K562 (cell line): ENCODE measurements around the gene TXLNA. TPM values are rescaled to one million over a fixed set of nuclear protein-coding genes. Genes with fewer than 3 reads are reported as not detected.

Experiments
- ATF2 ChIP-seq: sonication (generic); formaldehyde crosslinking; IDR thresholded peaks from 2 replicates; pipeline ENCODE4 v1.8.1; 2022; ENCODE audit warnings: missing genetic modification reagents
- CEBPG ChIP-seq, 3 experiments: fragments of 200-800 bp in 1 of 3; sonication (Bioruptor generic) in 1 of 3; sonication (generic) in 1 of 3; formaldehyde crosslinking in 1 of 3; IDR thresholded peaks in 2 of 3; conservative IDR thresholded peaks in 1 of 3; 2 replicates each; pipeline versions ENCODE4 v1.6.1 to v1.8.0; 2016 to 2022; ENCODE audit warnings: missing compliant biosample characterization in 2 of 3, missing genetic modification characterization in 2 of 3, mild to moderate bottlenecking in 1 of 3, missing genetic modification reagents in 1 of 3
- CHAMP1 ChIP-seq: fragments of 450-650 bp; IDR thresholded peaks from 2 replicates; pipeline ENCODE4 v1.6.1; 2016; ENCODE audit warnings: mild to moderate bottlenecking
- EGR1 ChIP-seq: fragments of 450-650 bp; conservative IDR thresholded peaks from 2 replicates; pipeline ENCODE4 v1.6.1; 2017; ENCODE audit warnings: mild to moderate bottlenecking
- ETS2 ChIP-seq: IDR thresholded peaks from 2 replicates; pipeline ENCODE4 v1.6.1; 2016; ENCODE audit warnings: borderline replicate concordance, missing genetic modification characterization, mild to moderate bottlenecking, moderate library complexity, missing compliant biosample characterization; ENCODE audit not compliant: poor library complexity, severe bottlenecking
- FOXK1 ChIP-seq: sonication (generic); formaldehyde crosslinking; IDR thresholded peaks from 2 replicates; pipeline ENCODE4 v1.8.0; 2022; ENCODE audit warnings: missing genetic modification reagents, mild to moderate bottlenecking, borderline replicate concordance
- HSF4 ChIP-seq: fragments of 250-450 bp; sonication (Bioruptor Pico); IDR thresholded peaks from 2 replicates; pipeline ENCODE4 v2.1.2; 2022; ENCODE audit warnings: mild to moderate bottlenecking, moderate library complexity, borderline replicate concordance
- NELFE ChIP-seq: IDR thresholded peaks from 2 replicates; pipeline ENCODE4 v1.6.1; 2011; ENCODE audit warnings: mild to moderate bottlenecking; ENCODE audit not compliant: insufficient read depth, insufficient read length
- PCBP1 ChIP-seq: fragments of 200-400 bp; formaldehyde crosslinking; IDR thresholded peaks from 2 replicates; pipeline ENCODE4 v1.6.1; 2018; ENCODE audit warnings: mild to moderate bottlenecking, low read depth, low read length; ENCODE audit not compliant: poor library complexity, severe bottlenecking
- PYGO2 ChIP-seq: fragments of 450-650 bp; IDR thresholded peaks from 2 replicates; pipeline ENCODE4 v1.6.1; 2016; ENCODE audit warnings: mild to moderate bottlenecking, missing genetic modification characterization, moderate library complexity, missing compliant biosample characterization
- SAFB2 ChIP-seq: fragments of 200-400 bp; formaldehyde crosslinking; IDR thresholded peaks from 2 replicates; pipeline ENCODE4 v1.6.1; 2018; ENCODE audit warnings: borderline replicate concordance, low read length, low read depth, moderate library complexity; ENCODE audit not compliant: severe bottlenecking
- SFPQ ChIP-seq: fragments of 200-400 bp; formaldehyde crosslinking; IDR thresholded peaks from 2 replicates; pipeline ENCODE4 v1.6.1; 2017; ENCODE audit warnings: mild to moderate bottlenecking, low read depth, low read length, moderate library complexity
- ZBTB34 ChIP-seq: fragments of 250-450 bp; sonication (Bioruptor Pico); IDR thresholded peaks from 2 replicates; pipeline ENCODE4 v1.8.0; 2021; ENCODE audit warnings: mild to moderate bottlenecking, moderate library complexity
- ZHX1 ChIP-seq: fragments of 150-350 bp; conservative IDR thresholded peaks from 2 replicates; pipeline ENCODE4 v1.6.1; 2014; ENCODE audit warnings: low read length
- ZNF146 ChIP-seq: IDR thresholded peaks from one replicate; pipeline ENCODE4 v1.6.1; 2018; ENCODE audit warnings: missing compliant biosample characterization; ENCODE audit not compliant: unreplicated experiment
- polyA plus RNA-seq, 8 experiments: library from polyadenylated mRNA; depleted of rRNA in 4 of 8; stranded (reverse) in 5 of 8; unstranded in 3 of 8; fragments of >200 nt; fragmentation: Nextera tagmentation in 2 of 8; fragmentation: Illumina TruSeq in 1 of 8; extraction: Ambion mirVana in 2 of 8; extraction: Trizol in 1 of 8; gene quantifications; 2 replicates each; pipeline versions ENCODE4 v1.2.1 to v1.2.3, GENCODE V29; 2011 to 2014; ENCODE audit warnings: inconsistent platforms in 1 of 8, missing spikeins in 1 of 8
- total RNA-seq, 7 experiments: library from RNA; depleted of rRNA in 6 of 7; stranded (reverse); fragments of >200 nt in 6 of 7; fragmentation: Illumina TruSeq in 2 of 7; extraction: Trizol in 2 of 7; gene quantifications; 2 replicates each; pipeline versions ENCODE4 v1.2.1 to v1.2.3, GENCODE V29; 2011 to 2021; ENCODE audit warnings: low replicate concordance in 1 of 7

Gene TXLNA
- total and polyA plus RNA-seq, 9 of the 15 experiments (the other 6 are each of a cell fraction or from before 2014, with no cell fraction given) = 9.2 to 54.5 (median 39.3) TPM

GRCh38 chr1:32200226-32201010, 20.9 kb downstream of the TXLNA start, which contains the start of gene CCDC28B (continued):
- TF ChIP-seq ZHX1 (no peak), ATF2 (CRISPR knock-in tag) (no peak), CEBPG (CRISPR knock-in tag; IDR thresholded peaks at IDR 0.05) (no peak; the same call in none of the 2 replicates), CEBPG (tag; conservative IDR thresholded peaks at IDR 0.05 in 1 of 2, IDR thresholded peaks at IDR 0.05 in 1 of 2) (no peak), SAFB2 (no peak), EGR1 (peak; percentile 93), PCBP1 (no peak), FOXK1 (no peak), ZBTB34 (CRISPR knock-in tag) (no peak), NELFE (no peak), SFPQ (no peak), HSF4 (CRISPR knock-in tag) (no peak), CHAMP1 (no peak), PYGO2 (no peak), ZNF146 (no peak), ETS2 (tag) (no peak)
